NCI-H2081 treated with DMSO at 0.1 percent for 48 hours (cell line): ENCODE results near the gene SUSD6.

Experiments used
- DNase-seq: peaks from one replicate; lab custom pipeline; 2025; lab: John Stamatoyannopoulos, UW

The SUSD6 gene

DNA sequence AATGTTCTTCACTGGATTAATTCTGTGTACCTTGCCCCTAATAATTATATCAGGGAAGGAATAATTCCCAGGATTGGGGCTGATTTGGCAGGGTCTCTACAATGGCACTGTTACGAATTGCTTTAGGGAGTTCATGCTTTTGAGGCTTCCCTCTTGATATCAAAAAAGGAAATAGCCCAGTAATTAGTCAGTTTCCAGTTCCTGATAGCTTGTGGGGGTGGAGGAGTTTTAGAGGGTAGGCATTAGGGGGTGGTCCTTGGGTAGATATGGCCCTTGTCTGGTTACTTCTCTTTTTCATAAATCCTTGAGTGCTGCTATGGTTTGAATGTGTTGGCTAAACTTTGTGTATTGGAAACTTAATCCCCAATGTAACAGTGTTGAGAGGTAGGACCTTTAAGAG lies 149.4 kb downstream of the SUSD6 start:
- DNase-seq, result no peak

DNA sequence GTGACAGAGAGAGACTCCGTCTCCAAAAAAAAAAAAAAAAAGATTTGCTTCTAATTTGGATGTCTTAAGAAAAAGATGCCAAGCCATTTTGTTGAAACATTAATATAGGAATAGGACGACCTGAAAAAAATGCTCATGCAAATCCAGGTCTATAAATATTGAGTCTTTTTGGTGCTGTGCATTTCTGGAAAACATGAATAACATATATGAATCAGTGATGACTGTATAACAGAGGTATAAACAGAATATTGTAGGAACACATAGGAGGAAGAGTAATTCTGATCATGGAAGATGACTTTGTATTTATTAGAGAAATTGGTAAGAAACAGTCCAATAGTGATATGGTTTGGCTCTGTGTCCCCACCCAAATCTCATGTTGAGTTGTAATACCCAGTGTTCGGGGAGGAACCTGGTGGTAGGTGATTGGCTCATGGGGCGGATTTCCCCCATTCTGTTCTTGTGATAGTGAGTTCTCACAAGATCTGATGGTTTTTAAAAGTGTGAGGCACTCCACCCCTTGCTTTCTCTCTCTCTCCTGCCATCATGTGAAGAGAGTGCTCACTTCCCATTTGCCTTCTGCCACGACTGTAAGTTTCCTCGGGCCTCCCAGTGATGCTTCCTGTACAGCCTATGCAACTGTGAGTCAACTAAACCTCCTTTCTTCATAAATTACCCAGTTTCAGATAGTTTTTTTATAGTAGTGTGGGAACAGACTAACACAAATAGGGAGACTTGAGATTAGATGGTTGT lies 152.5 kb downstream of the SUSD6 start:
- no peak for DNase-seq
